GM10248 (cell line): ENCODE results near the gene LONRF2.
A peak's percentile ranks its signal among the peaks of the same experiment; 100 is the strongest.

Experiments used
- CTCF ChIA-PET: fragments of 300-600 bp; sonication (Branson Sonifier 250); formaldehyde crosslinking; extraction: SDS; loops from one replicate; lab custom pipeline; 2021; ENCODE audit warnings: antibody characterized with exemption; lab: Yijun Ruan, JAX
- POLR2A ChIA-PET: fragments of 350-650 bp; sonication (Branson Sonifier 250); formaldehyde crosslinking; extraction: SDS; loops from one replicate; lab custom pipeline; 2020; ENCODE audit warnings: antibody characterized with exemption; lab: Yijun Ruan, JAX
- DNase-seq: peaks from one replicate; pipeline ENCODE4 v3.0.0; 2012; ENCODE audit errors: extremely low spot score
- TF ChIP-seq, protein P1 (sequence below): IDR thresholded peaks from 2 replicates; pipeline ENCODE4 v1.5.1; 2012; ENCODE audit warnings: mild to moderate bottlenecking, low read depth; ENCODE audit errors: extremely low read depth, missing control alignments, control extremely low read depth

LONRF2 gene

GRCh38 chr2:100247256-100248043 is 74.9 kb downstream of the LONRF2 start:
- CTCF ChIA-PET = interaction anchor here (0.6 to 11.2 kb wide), 6 partner anchors 13 to 688 kb away, joined by 3 to 101 read pairs (median 3); partner anchors contain the start of gene AFF3
- DNase-seq = peak; percentile 67
- TF ChIP-seq, protein P1, sequence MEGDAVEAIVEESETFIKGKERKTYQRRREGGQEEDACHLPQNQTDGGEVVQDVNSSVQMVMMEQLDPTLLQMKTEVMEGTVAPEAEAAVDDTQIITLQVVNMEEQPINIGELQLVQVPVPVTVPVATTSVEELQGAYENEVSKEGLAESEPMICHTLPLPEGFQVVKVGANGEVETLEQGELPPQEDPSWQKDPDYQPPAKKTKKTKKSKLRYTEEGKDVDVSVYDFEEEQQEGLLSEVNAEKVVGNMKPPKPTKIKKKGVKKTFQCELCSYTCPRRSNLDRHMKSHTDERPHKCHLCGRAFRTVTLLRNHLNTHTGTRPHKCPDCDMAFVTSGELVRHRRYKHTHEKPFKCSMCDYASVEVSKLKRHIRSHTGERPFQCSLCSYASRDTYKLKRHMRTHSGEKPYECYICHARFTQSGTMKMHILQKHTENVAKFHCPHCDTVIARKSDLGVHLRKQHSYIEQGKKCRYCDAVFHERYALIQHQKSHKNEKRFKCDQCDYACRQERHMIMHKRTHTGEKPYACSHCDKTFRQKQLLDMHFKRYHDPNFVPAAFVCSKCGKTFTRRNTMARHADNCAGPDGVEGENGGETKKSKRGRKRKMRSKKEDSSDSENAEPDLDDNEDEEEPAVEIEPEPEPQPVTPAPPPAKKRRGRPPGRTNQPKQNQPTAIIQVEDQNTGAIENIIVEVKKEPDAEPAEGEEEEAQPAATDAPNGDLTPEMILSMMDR = no peak
- POLR2A ChIA-PET = no interaction called here

- no peak for DNase-seq
- TF ChIP-seq, protein P1 = peak; percentile 14
- POLR2A ChIA-PET = no interaction called here
- CTCF ChIA-PET = interaction anchor here (0.6 to 11.2 kb wide), 11 partner anchors 11 to 689 kb away, joined by 3 to 101 read pairs (median 4); partner anchors contain the start of gene AFF3
These were observed 75.8 kb downstream of the LONRF2 start for GRCh38 chr2:100246163-100247145.

DNA sequence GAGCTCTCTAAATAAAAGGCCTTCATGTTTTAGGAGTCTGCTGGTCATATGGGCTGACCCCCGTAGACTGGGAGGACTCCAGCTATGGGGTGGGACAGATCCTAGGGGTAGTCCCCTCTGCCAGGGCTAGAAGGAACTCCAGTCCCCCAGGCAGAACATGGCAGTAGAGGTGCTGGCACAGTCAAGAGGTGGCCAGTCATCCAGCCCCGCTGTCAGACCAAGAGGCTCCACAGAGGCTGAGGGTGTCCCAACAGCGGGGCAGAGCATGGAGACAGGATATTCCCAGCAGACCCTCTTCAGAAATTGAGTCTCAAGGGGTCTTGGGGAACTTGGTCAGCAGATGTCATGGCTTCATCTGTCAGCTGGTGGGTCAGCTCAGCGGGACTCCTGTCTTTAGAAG is 76.6 kb downstream of the LONRF2 start:
- ChIA-PET POLR2A (no interaction called here), CTCF (interaction anchor here (1.0 to 11.2 kb wide), 7 partner anchors 10 to 688 kb away, joined by 4 to 101 read pairs (median 7); no protein-coding TSS in a partner anchor)
- TF ChIP-seq, protein P1 = no peak
- no peak for DNase-seq

DNA sequence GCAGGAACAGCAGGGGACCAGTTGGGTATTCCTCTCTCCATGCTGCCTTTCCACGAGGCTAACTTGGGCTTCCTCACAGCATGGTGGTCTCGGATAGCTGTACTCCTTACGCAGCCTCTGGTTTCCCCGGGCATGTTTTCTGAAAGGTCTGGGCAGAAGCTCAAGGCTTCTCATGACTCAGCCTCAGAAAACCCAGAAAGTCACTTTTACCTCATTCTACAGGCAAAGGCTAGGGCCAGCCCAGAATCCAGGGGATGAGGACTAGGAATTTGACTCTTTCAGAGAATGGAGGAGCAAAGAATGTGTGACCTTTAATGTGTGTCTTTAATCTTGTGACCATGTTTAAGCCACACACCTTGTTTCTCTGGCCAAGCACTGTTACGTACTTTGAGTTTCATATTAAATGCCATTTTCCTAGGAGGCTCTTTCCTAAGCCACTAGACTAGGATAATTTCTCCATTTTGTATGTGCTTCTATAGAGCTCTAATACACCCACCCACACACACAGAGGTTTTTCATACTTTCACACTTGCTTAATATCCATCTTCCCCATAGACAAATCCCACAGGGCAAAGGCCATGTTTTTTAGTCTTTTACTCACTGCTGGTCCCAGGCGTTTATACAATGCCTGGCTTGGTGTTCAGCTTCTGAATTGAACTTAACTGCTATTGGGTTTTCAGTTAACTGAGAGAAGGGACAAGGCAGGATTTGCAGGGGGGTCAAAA is 77.3 kb downstream of the LONRF2 start:
- TF ChIP-seq, protein P1 = no peak
- DNase-seq = no peak
- ChIA-PET CTCF (interaction anchor here (1.3 to 11.2 kb wide), 6 partner anchors 10 to 687 kb away, joined by 4 to 101 read pairs (median 7); no protein-coding TSS in a partner anchor), POLR2A (no interaction called here)

- ChIA-PET CTCF (interaction anchor here (2.7 to 11.2 kb wide), 2 partner anchors 17 to 684 kb away, joined by 9 to 101 read pairs; no protein-coding TSS in a partner anchor), POLR2A (no interaction called here)
- TF ChIP-seq, protein P1 = no peak
- DNase-seq = no peak
These were observed 78.7 kb downstream of the LONRF2 start for GRCh38 chr2:100243631-100244030.
